Astrocyte (in vitro differentiated cells and primary cell): ENCODE data around the gene ATP6V0D1.

Experiments
- EZH2 ChIP-seq: IDR thresholded peaks from 2 replicates; pipeline ENCODE4 v1.6.1; 2012; ENCODE audit warnings: mild to moderate bottlenecking, low read length, inconsistent platforms; ENCODE audit not compliant: insufficient read depth
- TF ChIP-seq, protein P1 (sequence below): IDR thresholded peaks from 2 replicates; pipeline ENCODE4 v1.5.1; 2011; ENCODE audit warnings: low read depth, mild to moderate bottlenecking, inconsistent platforms, low read length, moderate library complexity; ENCODE audit not compliant: insufficient read depth

DNA sequence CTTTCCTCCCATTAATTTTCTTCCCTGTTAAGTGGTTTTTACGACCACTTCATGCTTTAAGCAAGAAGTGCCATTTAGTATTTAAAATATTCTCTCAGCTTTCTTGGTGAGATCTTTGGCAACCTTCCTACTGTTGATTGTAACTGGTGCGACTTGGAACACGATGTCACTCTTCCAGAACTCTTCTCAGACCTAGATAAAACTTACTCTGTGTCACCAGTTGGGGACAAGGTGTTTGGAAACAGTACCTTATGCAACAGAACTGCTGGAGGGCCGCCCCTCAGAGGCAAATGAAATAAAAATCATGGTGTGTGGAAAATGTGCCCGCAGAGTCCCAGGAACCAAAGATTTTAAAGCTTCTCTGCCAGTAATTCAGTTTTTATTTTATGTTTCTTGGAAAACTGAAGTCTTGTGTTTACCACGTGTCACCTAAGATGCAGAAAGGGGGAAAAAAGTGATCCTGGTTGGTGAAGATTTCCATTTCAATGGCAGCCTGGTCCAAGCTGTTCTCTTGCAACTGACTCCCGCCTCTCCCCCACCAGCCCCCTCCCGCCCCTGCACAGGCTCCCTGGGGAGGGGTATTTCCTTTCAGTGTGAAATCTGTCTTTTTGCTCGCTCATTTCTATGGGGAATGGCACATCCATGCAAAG lies 57.2 kb downstream of the ATP6V0D1 start:
- TF ChIP-seq, protein P1, sequence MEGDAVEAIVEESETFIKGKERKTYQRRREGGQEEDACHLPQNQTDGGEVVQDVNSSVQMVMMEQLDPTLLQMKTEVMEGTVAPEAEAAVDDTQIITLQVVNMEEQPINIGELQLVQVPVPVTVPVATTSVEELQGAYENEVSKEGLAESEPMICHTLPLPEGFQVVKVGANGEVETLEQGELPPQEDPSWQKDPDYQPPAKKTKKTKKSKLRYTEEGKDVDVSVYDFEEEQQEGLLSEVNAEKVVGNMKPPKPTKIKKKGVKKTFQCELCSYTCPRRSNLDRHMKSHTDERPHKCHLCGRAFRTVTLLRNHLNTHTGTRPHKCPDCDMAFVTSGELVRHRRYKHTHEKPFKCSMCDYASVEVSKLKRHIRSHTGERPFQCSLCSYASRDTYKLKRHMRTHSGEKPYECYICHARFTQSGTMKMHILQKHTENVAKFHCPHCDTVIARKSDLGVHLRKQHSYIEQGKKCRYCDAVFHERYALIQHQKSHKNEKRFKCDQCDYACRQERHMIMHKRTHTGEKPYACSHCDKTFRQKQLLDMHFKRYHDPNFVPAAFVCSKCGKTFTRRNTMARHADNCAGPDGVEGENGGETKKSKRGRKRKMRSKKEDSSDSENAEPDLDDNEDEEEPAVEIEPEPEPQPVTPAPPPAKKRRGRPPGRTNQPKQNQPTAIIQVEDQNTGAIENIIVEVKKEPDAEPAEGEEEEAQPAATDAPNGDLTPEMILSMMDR = no peak
- no peak for TF ChIP-seq EZH2
